Dedifferentiated amniotic fluid mesenchymal stem cell (primary cell): Measurements from ENCODE around the gene MCCD1.
"Not testable (repeated sequence)": the region's sequence is repeated elsewhere in the genome, so short reads cannot be mapped to it uniquely, and the experiment has no call there.

Experiments used
- DNase-seq: peaks from one replicate; pipeline ENCODE4 v3.0.0-alpha.2; 2016; ENCODE audit errors: extremely low spot score

MCCD1 gene

DNA sequence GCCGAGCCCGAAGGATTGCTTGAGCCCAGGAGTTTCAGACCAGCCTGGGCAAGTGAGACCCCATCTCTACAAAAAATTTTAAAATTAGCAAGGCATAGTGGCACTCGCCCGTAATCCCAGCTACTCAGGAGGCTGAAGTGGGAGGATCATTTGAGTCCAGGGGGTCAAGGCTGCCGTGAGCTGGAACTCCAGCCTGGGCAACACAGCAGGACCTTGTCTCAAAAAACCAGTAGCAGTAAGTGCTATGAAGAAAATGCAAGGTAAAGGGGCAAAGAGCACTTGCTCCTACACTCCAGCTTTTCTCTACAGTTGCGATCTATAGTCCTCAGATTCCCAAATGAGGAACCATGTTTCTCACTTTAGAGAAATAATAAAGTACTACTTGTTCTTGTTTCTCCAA, 14.9 kb downstream of the MCCD1 start:
- no peak for DNase-seq

DNA sequence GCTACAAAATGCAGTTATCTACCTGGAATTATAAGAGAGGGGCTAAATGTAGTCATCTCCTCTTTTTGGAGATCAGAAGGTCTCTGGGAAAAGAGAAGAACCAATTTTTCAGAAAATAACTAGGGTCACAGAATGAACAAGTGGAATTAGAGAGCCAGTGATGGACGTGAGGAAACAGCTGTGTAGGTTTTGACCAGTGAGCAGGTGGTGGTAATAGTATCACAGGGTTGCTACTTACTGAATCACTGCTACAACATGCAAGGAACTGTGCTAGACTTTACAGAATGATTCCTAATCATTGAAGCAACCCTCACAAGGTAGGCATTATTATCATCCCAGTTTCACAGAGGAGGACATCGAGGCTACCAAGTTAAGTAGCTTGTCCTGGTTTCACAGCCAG, 15.9 kb downstream of the MCCD1 start:
- no peak for DNase-seq

DNA sequence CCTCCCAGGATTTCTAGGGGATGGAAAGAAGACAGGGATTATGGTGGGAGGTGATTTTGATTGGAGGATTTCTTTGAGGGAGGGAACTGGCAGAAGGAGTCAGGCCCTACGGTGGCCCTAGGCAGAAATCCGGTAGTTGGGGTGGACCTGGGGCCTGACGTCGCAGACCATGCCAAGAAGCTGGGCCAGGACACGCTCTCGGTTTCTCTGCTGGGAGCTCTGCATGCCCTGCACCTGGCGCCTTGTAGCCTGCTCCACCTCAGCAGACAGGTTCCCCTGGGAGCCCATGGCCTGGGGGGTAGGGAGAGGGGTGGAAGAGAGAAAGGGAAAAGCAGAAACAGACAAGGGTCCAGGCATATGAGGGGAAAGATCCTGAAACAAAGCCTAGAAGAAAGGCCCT, 16.5 kb downstream of the MCCD1 start:
- DNase-seq, result no peak

DNA sequence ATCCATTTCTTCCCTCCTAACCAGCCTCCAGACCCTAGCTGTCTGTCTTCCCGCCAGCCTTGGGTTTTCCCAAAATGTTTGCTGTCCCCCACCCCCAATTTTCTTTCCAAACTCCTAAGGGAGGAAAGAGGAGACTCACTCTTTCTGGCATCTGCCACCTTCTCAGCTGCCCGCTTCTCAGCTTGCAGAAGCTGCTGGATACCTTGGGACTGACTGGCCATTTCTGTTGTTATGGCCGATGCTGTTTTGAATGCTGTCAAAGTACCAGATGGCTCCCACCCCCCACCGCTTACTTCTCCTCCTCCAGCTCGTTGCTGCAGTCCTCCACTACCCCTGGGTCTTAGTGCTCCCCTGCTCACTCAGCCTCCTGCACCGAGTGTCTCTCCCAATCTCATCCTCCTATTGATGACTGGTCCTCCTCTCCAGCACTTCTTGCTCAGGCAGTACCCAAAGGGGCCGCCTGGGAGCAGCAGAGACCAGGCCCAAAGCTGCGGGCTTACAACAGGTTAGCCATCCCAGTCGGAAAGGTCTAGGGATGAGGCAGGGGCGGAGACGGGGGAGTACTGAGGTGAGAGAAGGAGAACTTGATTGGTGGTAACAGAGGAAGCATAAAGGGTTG, 17.7 kb downstream of the MCCD1 start, which contains the start of gene ATP6V1G2:
Gene ATP6V1G2, minus strand, starts transcription at position 270 of the 619 bp plus-strand sequence. Its CDS starts 49 bp downstream, at position 221.
- DNase-seq, result peak; percentile 88

DNA sequence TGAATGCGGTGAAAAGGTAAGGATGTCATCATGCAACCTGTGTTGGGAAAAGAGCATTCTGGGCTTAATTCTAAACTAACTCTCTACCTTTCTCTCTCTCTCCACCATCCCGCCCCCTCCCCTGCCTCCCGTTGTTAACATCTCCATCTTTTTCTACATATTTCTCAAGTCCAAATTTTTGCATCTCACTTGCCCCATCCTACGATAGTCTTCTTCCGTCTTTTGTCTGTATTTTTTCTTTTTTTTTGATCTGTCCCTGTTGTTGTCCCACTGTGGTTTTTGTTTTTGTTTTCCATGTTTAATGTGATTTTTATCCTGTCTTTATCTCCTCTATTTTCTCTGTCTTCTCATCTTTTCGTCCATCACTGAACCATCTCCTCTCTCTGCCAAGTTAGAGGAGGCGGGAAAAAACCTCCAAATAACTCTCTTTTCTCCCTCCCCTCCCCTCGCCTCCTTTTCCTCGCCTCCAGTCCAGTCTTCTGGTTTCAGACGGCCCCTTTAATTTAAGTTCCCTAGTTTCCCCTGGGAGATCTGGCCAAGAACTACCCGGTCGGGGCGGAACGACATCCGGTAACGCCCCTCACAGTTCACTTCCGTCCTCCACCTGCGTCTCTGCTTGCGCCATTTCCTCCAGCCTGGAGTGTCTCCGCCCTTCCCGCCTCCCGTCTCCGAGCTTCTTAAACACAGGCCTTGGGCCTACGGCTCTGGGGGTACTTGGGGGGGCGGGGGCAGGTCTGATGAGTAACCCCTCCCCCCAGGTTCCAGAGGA, 18.4 kb downstream of the MCCD1 start, which contains the start of gene NFKBIL1:
Gene NFKBIL1, plus strand, starts transcription at position 651 of the 769 bp plus-strand sequence. Its CDS starts 87 bp downstream, at position 738.
- DNase-seq, result peak; percentile 96

DNA sequence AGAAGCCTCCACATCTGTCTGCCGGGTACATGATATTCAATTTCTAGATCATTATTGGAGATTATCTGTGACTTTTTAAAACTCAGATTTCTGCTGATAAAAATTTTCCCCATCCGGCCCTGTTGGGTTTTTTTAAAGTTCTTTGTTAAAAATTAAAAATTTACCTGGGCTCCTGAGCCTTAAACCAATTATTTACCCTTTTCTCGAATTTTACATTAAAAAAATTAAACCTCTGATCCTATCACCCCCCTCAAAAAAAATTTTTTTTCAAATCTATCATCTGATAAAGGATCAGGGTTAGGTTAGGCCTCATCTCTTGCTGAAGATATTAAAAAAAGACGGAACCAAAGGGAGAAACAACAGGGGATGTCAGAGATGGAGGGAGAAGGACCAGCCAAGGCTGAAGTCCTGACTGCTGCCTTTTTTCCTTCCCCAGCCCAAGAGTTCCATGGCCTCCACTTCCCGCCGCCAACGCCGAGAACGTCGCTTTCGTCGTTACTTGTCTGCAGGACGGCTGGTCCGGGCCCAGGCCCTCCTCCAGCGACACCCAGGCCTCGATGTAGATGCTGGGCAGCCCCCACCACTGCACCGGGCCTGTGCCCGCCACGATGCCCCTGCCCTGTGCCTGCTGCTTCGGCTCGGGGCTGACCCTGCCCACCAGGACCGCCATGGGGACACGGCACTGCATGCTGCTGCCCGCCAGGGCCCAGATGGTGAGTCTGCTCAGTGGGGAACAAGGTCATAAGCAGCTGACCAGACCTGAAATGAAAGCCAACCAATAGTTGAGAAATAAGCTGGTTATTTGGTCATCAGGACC, 19.2 kb downstream of the MCCD1 start:
- no peak for DNase-seq

DNA sequence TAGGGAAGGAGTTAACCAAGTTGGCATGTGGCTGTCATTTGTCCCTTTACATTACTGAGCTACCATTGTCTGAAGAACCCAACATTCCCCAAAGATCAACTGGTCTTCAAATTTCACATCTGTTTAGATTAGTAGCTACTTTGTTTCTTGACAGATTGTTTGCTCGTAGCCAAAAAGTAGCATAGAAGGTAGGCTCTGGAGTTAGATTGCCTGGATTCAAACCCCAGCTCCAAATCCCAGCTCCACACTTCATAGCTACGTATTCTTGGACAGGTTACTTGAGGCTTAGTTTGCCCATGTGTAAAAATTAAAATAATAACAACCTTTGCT, 19.7 kb downstream of the MCCD1 start:
- DNase-seq, result no peak

DNA sequence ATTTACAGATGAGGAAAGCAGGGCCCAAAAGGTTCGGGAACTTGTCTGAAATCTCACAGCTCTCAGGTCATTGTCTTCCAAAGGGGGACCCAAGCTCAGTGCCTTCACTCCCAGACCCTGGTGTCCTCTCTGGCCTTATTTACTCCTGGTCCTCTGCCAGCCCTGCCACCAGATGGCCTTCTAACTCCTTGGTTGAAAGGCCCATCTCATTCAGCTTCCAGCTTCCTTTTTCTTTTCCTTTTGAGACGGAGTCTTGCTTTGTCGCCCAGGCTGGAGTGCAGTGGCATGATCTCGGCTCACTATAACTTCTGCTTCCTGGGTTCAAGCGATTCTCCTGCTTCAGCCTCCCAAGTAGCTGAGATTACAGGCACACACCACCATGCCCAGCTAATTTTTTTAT, 22.6 kb downstream of the MCCD1 start:
- not testable (repeated sequence) for DNase-seq

DNA sequence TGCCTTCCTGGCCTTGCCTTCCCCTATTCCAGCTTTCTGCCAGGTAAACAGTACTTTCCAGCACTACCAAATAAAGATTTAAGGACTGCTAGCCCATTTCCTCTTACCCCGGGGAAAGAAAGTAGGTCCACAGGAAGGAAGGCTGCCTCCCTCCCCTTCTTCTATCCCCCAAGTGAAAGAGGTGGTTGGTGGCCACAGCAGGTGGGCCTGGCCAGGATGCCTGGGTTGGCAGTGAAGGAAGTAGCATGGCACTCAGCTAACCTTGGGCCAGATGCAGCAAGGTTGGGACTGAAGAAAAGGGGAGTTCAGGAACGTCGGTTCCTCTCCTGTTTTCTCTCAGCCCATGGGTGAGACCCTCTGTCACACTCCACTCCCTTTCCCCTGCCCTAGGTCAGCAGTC, 27.5 kb downstream of the MCCD1 start:
- DNase-seq, result no peak

DNA sequence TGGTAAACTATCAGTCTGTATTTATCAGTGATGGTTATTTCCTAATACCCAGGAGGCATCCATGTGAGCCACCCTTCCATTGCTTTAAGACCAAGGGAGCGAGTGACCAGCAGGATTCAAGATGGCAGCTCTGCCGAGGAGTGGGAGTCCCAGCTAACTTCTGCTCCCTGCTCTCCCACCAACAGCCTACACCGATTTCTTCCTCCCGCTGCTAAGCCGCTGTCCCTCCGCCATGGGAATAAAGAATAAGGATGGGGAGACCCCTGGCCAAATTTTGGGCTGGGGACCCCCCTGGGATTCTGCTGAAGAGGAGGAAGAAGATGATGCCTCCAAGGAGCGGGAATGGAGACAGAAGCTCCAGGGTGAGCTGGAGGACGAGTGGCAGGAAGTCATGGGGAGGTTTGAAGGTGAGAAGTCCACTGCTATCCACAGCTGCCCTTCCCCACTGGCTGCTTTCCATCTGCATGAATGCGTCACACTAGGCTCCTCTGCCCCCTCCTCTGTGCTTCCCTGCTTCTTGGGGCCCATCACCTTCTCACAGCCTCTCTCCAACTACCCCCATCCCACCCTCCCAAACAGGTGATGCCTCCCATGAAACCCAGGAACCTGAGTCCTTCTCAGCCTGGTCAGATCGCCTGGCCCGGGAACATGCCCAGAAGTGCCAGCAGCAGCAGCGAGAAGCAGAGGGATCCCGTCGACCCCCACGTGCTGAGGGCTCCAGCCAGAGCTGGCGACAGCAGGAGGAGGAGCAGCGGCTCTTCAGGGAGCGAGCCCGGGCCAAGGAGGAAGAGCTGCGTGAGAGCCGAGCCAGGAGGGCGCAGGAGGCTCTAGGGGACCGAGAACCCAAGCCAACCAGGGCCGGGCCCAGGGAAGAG, 28.9 kb downstream of the MCCD1 start:
- DNase-seq, result no peak

DNA sequence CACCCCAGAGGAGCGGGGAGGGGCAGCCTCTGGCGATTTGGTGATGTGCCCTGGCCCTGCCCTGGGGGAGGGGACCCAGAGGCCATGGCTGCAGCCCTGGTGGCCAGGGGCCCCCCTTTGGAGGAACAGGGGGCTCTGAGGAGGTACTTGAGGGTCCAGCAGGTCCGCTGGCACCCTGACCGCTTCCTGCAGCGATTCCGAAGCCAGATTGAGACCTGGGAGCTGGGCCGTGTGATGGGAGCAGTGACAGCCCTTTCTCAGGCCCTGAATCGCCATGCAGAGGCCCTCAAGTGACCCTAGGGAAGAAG, 29.5 kb downstream of the MCCD1 start:
- DNase-seq, result no peak

DNA sequence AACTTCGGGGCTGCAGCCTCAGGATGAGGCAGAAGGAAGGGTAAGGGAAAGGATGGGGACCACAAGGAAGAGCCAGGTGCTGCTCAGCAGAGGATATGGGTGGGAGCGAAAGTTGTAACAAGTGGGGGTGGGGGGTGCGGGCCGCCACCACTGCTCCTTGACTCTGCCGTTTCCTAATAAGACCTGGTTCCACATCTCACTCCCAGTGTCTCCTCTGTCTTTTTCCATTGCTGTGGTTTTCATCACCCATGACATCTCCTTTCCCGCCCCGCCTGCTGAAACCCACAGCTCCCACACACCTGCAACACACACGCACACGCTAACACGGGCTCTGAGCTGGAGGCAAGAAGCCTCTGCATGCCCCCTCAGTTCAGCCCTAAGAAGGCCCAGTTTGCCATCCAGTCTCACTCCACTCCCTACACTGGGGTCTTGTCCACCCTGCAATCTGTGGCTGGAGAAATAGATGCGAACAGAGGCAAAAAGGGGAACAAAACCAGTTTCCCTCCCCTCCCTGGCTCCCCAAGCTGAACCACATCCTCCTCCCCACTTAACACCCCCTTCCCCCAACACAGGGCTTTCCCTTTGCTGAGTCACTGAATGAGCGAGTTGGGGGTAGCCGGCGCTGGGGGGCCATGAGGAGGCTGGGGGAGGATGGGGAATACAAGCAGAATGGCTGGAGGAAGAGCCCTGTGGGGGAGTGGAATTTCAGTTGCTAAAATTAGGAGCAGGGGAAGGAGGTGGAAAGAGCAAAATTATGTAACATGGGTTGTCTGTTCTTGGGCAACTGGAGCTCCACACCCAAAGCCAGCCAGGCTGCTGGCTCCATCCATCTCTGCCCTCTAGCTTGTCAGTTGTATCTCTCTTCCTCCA, 30.1 kb downstream of the MCCD1 start:
- no peak for DNase-seq

DNA sequence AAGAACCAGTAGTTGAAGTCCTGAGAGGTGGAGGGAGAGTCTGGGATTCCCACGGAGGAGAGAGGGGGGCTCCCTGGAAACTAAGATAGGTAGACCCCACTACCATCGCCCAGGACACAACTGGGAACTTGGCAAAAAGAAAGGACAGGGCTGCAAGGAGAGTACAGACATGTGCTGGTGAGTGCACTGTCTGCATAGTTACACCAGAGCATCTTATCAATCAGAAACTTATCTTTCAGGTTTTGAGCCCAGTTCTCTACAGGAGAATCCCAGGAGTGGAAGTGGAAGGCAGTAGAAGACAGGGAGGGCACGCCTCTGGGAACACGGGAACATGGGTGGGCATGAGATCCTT, 30.8 kb downstream of the MCCD1 start:
- DNase-seq, result no peak

DNA sequence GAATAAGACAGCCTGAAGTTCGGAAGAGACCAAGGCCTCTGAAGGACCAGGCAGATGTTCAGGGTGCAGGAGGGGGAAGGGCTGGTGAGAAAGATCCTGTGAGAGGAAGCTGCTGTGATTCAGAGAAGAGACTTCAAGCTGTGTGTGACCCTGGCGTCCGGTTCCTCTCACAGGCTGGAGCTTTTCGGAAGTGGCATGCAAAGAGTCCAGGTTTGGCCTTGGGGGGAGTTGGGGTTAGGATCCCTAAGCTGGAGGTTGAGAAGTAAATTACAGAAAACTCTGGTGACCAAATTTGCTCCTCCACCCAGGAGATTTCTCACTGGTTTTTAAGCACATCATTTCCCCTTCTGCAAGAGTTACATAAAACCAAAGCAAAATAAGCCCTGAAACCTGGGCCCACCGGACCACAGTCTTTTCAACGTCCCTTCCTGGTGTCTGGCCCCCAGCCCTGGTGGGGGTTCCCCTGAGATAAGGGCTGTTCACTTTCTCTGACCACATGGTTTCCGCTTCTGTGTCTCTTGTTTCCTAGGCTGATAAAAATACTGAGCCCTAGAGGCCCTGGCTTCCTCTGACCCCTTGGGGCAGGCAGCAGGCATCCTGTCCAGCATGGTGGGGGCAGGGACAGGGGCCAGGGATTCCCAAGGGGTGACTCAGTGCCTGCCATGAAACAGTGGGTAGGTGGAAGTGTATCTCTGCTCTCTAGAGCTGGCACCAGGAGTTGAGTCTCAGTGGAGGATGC, 31.4 kb downstream of the MCCD1 start:
- DNase-seq, result no peak

DNA sequence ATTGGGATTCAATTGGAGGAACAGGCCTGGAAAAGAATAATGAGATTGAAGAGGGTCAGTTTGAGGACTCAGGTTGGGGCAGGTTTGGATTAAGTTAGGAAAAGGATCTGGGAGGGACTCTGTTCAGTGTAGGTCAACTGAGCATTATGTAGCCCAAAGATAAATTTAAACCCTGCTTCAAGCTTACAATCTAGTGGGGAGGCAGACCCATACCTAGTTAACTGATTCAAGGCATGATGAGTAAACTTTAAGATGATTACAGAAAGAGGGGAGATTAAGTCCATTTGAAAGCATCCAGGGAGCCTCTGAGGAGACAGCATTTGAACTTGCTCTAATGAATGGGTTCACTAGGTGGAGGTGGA, 31.9 kb downstream of the MCCD1 start:
- DNase-seq, result no peak

DNA sequence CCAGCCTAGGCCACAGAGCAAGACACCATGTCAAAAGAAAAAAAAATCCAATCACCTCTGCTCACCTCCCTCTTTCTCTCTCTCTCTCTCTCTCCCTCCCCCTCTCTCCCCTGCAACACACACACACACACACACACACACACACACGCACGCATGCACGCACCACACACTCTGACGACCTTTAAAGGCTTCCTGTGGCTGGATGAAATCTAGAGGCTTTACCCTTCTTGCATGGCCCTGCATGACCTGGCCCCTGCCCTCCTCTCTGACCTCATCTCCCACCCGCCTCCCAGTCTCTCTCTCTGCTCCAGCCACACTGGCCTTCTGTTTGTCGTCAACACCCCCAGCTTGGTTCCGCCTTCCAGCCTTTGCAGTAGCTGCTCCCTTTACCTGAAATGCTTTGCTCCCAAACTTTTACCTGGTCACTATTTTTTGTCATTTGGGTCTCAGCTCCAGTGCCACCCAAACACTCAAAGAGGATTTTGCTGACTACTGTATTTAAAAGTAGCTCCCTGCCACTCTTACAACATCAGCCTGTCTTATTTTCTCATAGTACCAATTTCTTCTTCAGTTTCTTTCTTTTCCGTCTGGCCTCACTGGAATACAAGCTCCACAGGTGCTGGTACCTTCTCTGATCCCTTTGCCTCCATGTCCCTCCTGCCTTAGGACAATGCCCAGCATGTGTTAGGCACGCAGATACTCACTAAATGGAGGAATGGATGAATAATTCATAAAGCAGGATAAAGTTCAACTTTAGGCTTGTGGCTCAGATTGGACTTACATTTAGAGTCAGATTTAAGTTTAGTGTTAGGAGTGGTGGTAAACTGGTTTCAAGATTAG, 39.0 kb downstream of the MCCD1 start:
- DNase-seq, result no peak

DNA sequence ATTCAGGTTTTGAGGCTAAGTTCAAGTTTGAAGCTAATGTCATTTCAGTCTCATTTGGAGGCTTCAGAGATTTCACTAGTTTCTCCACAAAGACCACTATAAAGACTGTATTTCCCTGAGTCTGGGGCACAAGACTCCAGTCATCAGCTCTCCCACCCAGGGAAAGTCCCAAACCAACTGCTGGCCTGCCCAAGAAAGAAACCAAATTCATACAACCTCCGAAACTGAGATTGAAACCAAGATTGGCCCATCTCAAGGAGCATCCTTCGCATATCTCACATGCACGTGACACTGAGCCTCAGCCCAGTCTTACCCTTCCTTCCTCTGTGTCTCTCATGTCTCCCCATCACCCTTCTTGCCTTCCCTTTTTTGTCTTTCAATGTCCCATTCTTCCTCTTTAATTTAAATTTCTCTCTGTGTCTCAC, 39.8 kb downstream of the MCCD1 start:
- no peak for DNase-seq

DNA sequence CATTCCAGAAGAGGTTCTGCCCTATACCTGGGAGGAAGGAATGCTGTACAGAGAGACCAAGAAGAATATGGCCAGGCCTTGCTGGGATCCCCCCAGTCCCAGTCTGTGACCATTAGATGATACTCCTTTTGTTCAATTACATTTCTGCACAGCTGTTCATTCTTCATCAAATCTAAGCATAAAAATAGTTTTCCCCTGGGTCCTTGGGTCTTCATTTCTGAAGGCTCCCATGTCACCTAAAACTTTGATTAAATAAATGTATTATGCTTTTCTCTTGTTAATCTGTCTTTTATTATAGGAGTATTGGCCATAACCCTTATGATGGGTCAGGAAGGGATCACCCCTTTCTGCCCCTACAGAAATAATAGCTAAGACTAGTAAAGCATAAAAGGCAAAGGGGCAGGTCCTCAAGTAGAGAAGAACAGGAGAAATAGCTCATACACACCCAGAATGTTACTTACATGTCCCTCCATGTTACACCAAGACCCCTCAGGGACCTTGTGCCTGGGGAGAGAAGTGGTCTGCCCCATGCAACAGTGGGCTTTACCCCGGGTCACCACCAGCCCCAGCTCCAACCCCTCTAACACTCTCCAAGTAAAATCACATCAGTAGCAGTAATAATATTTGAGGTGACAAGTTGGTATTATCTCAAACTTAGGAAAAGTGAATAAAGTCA, 41.2 kb downstream of the MCCD1 start:
- DNase-seq, result no peak
